22Rv1 (cell line): Measurements from ENCODE around the gene BHLHE23.

Experiments
- CTCF ChIP-seq: fragments of 450-650 bp; IDR thresholded peaks from 2 replicates; pipeline ENCODE4 v1.5.1; 2017; ENCODE audit warnings: mild to moderate bottlenecking
- ZFX ChIP-seq: fragments of 450-650 bp; IDR thresholded peaks from 2 replicates; pipeline ENCODE4 v1.6.1; 2017; ENCODE audit warnings: antibody characterized with exemption, borderline replicate concordance

- no peak for TF ChIP-seq CTCF
- TF ChIP-seq ZFX = no peak
These were observed 10.5 kb upstream of the BHLHE23 start for GRCh38 chr20:63017076-63017825.
